AG04450 (cell line): ENCODE data around the gene FIG4. TPM values are rescaled to one million over a fixed set of nuclear protein-coding genes. Genes with fewer than 3 reads are reported as not detected.
"Not testable (repeated sequence)": the region's sequence is repeated elsewhere in the genome, so short reads cannot be mapped to it uniquely, and the experiment has no call there.

ENCODE experiments used
- CTCF ChIA-PET: fragments of 300-600, 350-600 bp; formaldehyde crosslinking; extraction: SDS; loops from one replicate; lab custom pipeline; 2022; ENCODE audit warnings: antibody characterized with exemption, inconsistent platforms; lab: Charles Lee
- POLR2A ChIA-PET: fragments of 350-600 bp; formaldehyde crosslinking; extraction: SDS; loops from one replicate; lab custom pipeline; 2021; ENCODE audit warnings: antibody characterized with exemption, inconsistent platforms; lab: Yijun Ruan, JAX
- DNase-seq: peaks from one replicate; pipeline ENCODE4 v3.0.0-alpha.2; 2011; ENCODE audit warnings: low read depth, low spot score
- H3K27ac ChIP-seq: one replicate; pipeline ENCODE4 v1.5.1; 2012; ENCODE audit warnings: low read depth, low read length, control low read depth
- H3K27me3 ChIP-seq: one replicate; pipeline ENCODE4 v1.6.0; 2012; ENCODE audit warnings: low read length; ENCODE audit not compliant: control insufficient read depth, insufficient read depth
- H3K4me3 ChIP-seq: 2 replicates; pipeline ENCODE4 v1.5.1; 2011; ENCODE audit warnings: mild to moderate bottlenecking, low read depth, low read length, control low read depth
- H3K9me3 ChIP-seq: 2 replicates; pipeline ENCODE4 v1.5.1; 2012; ENCODE audit warnings: low read length; ENCODE audit not compliant: control insufficient read depth, insufficient read depth
- CTCF ChIP-seq: IDR thresholded peaks from 2 replicates; pipeline ENCODE4 v1.5.1; 2011; ENCODE audit warnings: low read depth, low read length, control low read depth, inconsistent platforms
- polyA plus RNA-seq: library from polyadenylated mRNA; depleted of rRNA; stranded (reverse); fragments of >200 nt; gene quantifications from 2 replicates; pipeline ENCODE4 v1.2.3, GENCODE V29; 2011

Gene FIG4
- polyA plus RNA-seq, 1 experiment: 22.8 TPM

GRCh38 chr6:109852713-109853112 is 161.6 kb downstream of the FIG4 start:
- POLR2A ChIA-PET: no interaction called here
- CTCF ChIA-PET: no interaction called here
- H3K27ac ChIP-seq: no peak overlapping the region
- no peak overlapping the region for H3K4me3 ChIP-seq
- no peak for DNase-seq
- no peak for TF ChIP-seq CTCF
- no peaks in the 10 kb centered on the region for H3K27me3 ChIP-seq
- H3K9me3 ChIP-seq: no peaks in the 10 kb centered on the region

DNA sequence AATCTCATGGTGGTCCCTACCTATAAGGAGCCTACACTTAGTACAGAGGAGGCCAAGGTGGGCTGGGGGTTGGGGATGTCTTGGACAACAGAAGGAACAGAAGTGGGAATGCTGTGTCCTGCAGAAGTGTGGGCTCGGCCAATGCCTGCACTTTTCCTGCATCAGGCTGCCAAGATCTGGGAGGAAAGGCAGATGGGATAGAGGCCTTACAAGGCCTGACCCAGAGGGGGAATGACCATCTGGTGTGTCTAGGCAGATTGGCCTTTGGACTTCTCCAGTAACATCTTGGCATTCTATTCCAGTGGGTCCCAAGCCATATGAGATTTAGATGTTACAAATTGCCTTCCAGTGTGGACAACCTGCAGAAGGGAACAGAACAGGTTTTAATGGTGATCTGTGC is 162.3 kb downstream of the FIG4 start:
- H3K4me3 ChIP-seq: no peak overlapping the region
- POLR2A ChIA-PET: no interaction called here
- DNase-seq: no peak
- H3K9me3 ChIP-seq: no peaks in the 10 kb centered on the region
- no peak overlapping the region for H3K27ac ChIP-seq
- no peak for TF ChIP-seq CTCF
- CTCF ChIA-PET: no interaction called here
- no peaks in the 10 kb centered on the region for H3K27me3 ChIP-seq

- no peak overlapping the region for H3K4me3 ChIP-seq
- no peaks in the 10 kb centered on the region for H3K27me3 ChIP-seq
- H3K9me3 ChIP-seq: no peaks in the 10 kb centered on the region
- DNase-seq: no peak
- POLR2A ChIA-PET: no interaction called here
- no peak overlapping the region for H3K27ac ChIP-seq
- no peak for TF ChIP-seq CTCF
- CTCF ChIA-PET: no interaction called here
Measured at GRCh38 chr6:109853951-109854350, 162.9 kb downstream of the FIG4 start.

- TF ChIP-seq CTCF: no peak
- no peak for DNase-seq
- Histone ChIP-seq H3K4me3 (no peak overlapping the region), H3K27ac (no peak overlapping the region), H3K27me3 (no peaks in the 10 kb centered on the region), H3K9me3 (no peaks in the 10 kb centered on the region)
- POLR2A ChIA-PET: no interaction called here
- CTCF ChIA-PET: no interaction called here
Measured at GRCh38 chr6:109854541-109855308, 163.6 kb downstream of the FIG4 start.

DNA sequence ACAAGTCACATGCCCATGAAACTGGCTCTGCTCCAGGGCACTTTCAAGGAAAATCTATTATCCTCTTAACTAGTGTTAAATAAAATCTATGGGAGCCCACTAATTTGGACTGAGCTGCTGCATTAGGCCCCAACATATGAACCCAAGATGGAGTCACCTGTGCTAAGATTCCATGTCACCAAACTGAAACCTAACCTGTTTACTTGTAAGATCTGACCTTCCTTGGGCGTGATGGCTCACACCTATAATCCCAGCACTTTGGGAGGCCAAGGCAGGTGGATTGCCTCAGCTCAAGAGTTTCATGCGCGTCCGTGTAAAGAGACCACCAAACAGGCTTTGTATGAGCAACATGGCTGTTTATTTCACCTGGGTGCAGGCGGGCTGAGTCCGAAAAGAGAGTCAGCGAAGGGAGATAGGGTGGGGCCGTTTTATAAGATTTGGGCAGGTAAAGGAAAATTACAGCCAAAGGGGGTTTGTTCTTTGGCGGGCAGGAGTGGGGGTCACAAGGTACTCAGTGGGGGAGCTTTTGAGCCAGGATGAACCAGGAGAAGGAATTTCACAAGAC is 164.5 kb downstream of the FIG4 start:
- H3K4me3 ChIP-seq, H3K9me3 ChIP-seq, H3K27me3 ChIP-seq, DNase-seq, H3K27ac ChIP-seq, CTCF ChIA-PET, POLR2A ChIA-PET: not testable (repeated sequence)
